Activated CD8-positive, alpha-beta T cell treated with anti-CD3 and anti-CD28 coated beads, Interleukin-2, amount 10 ng/mL, durations not matched to agents 7 days and 5 days (primary cell): ENCODE measurements around the gene MAPK14. TPM values are rescaled to one million over a fixed set of nuclear protein-coding genes. Genes with fewer than 3 reads are reported as not detected.

Source experiments
- ATAC-seq: fragments of 150-1000 bp; cut with Tn5 transposase; one replicate; pipeline ENCODE4 v1.10.0; 2021; ENCODE audit warnings: moderate library complexity
- CTCF ChIA-PET: fragments of 350-600 bp; sonication (Branson Sonifier 250); formaldehyde crosslinking; loops from one replicate; lab custom pipeline; 2021; ENCODE audit warnings: antibody characterized with exemption; lab: Charles Lee
- POLR2A ChIA-PET: fragments of 350-600 bp; sonication (Branson Sonifier 250); formaldehyde crosslinking; loops from one replicate; lab custom pipeline; 2021; ENCODE audit warnings: antibody characterized with exemption; lab: Charles Lee
- DNase-seq: peaks from one replicate; pipeline ENCODE4 v3.0.0-alpha.2; 2020
- H3K27ac Mint-ChIP-seq: one replicate; pipeline ENCODE4 v1.8.0; 2021; ENCODE audit warnings: mild to moderate bottlenecking, mixed read lengths
- H3K27me3 Mint-ChIP-seq: one replicate; pipeline ENCODE4 v1.8.0; 2021; ENCODE audit warnings: low read depth, mixed read lengths
- H3K36me3 Mint-ChIP-seq: one replicate; pipeline ENCODE4 v1.8.0; 2021; ENCODE audit warnings: low read depth, mixed read lengths
- H3K4me1 Mint-ChIP-seq: one replicate; pipeline ENCODE4 v1.8.0; 2021; ENCODE audit warnings: low read depth, mixed read lengths
- H3K4me3 Mint-ChIP-seq: one replicate; pipeline ENCODE4 v1.8.0; 2021; ENCODE audit warnings: mild to moderate bottlenecking, mixed read lengths
- H3K9me3 Mint-ChIP-seq: one replicate; pipeline ENCODE4 v1.8.0; 2022; ENCODE audit warnings: mixed read lengths; ENCODE audit not compliant: insufficient read depth
- total RNA-seq, 2 experiments: library from RNA; stranded (reverse); gene quantifications; one replicate each; pipeline ENCODE4 v1.2.3, GENCODE V29; 2021

The MAPK14 gene
- total RNA-seq, 2 experiments from 2014 or later, result 59.3 to 59.5 TPM

DNA sequence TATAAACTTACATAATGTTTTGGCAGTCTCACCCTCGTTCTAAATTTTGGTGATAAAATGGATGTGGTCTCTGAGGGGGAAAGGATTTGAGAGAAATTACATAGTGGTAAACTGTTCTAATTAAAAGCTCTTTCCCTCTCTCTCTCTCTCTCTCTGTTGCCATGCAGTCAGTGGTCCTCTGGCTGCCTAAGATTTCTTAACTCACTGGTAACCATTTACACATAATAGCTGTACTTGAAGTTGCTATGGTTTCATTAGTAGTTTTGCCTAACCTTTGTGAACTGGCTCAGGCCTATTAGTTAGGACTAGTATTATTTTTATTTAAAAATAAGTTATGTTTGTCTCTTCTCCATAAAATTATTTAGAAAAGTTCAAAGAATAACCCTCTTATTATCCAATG lies 42.0 kb downstream of the MAPK14 start:
- ChIA-PET POLR2A (no interaction called here), CTCF (interaction anchor here (1.6 kb wide), 1 partner anchor 25 kb away, joined by 3 read pairs; no protein-coding TSS in a partner anchor)
- peaks cover 12% of the 10 kb centered on the region for H3K36me3 Mint-ChIP-seq
- no peak for DNase-seq
- no peak overlapping the region for H3K4me3 Mint-ChIP-seq
- H3K4me1 Mint-ChIP-seq, result peaks cover 4% of the 10 kb centered on the region
- H3K27ac Mint-ChIP-seq, result no peak overlapping the region
- H3K9me3 Mint-ChIP-seq, result no peaks in the 10 kb centered on the region
- no peaks in the 10 kb centered on the region for H3K27me3 Mint-ChIP-seq
- ATAC-seq, result no peak

DNA sequence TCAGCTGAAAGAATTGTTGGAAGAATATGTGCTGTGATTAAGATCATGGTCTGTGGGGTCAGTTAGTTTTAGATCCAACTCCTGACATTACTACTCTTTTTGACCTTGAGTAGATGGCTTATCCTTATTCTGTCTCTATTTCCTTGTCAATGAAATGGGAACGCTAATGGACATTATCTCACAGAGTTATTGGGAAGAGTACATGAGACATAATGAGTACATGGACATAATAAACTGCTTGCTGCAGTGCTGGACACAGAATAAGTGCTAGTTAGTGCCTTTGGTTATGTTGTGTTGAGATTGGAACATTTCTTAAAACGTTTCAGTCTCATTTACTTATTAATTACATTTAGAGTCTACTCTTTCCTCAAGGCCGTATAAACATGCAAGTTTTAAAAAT lies 42.6 kb downstream of the MAPK14 start:
- Mint-ChIP-seq H3K36me3 (peaks cover 8% of the 10 kb centered on the region), H3K4me1 (peaks cover 3% of the 10 kb centered on the region), H3K27ac (no peak overlapping the region), H3K27me3 (no peaks in the 10 kb centered on the region), H3K9me3 (no peaks in the 10 kb centered on the region), H3K4me3 (no peak overlapping the region)
- CTCF ChIA-PET, result interaction anchor here (1.5 to 1.6 kb wide), 2 partner anchors 21 to 24 kb away, joined by 3 read pairs; no protein-coding TSS in a partner anchor
- ATAC-seq, result no peak
- POLR2A ChIA-PET, result no interaction called here
- DNase-seq, result no peak

GRCh38 chr6:36071281-36071680 lies 43.7 kb downstream of the MAPK14 start:
- ATAC-seq (no peak), DNase-seq (no peak)
- Mint-ChIP-seq H3K27me3 (no peaks in the 10 kb centered on the region), H3K4me1 (peaks cover 1% of the 10 kb centered on the region), H3K9me3 (no peaks in the 10 kb centered on the region), H3K36me3 (peaks cover 15% of the 10 kb centered on the region), H3K4me3 (no peak overlapping the region), H3K27ac (no peak overlapping the region)
- CTCF ChIA-PET, result interaction anchor here (0.6 to 1.5 kb wide), 2 partner anchors 16 to 22 kb away, joined by 3 read pairs; no protein-coding TSS in a partner anchor
- POLR2A ChIA-PET, result no interaction called here

- H3K4me3 Mint-ChIP-seq, result no peak overlapping the region
- no peak overlapping the region for H3K27ac Mint-ChIP-seq
- no peaks in the 10 kb centered on the region for H3K27me3 Mint-ChIP-seq
- DNase-seq (no peak), ATAC-seq (no peak)
- no peaks in the 10 kb centered on the region for H3K4me1 Mint-ChIP-seq
- H3K36me3 Mint-ChIP-seq, result peaks cover 19% of the 10 kb centered on the region
- POLR2A ChIA-PET, result no interaction called here
- CTCF ChIA-PET, result interaction anchor here (0.6 kb wide), 1 partner anchor 17 kb away, joined by 3 read pairs; no protein-coding TSS in a partner anchor
- H3K9me3 Mint-ChIP-seq, result no peaks in the 10 kb centered on the region
Observed at GRCh38 chr6:36071714-36072113, 44.1 kb downstream of the MAPK14 start.

- CTCF ChIA-PET, result interaction anchor here (1.7 to 1.8 kb wide), 3 partner anchors 11 to 44 kb away, joined by 3 to 18 read pairs (median 6); partner anchors contain the start of gene MAPK14
Observed at GRCh38 chr6:36072681-36073080, 45.1 kb downstream of the MAPK14 start.

DNA sequence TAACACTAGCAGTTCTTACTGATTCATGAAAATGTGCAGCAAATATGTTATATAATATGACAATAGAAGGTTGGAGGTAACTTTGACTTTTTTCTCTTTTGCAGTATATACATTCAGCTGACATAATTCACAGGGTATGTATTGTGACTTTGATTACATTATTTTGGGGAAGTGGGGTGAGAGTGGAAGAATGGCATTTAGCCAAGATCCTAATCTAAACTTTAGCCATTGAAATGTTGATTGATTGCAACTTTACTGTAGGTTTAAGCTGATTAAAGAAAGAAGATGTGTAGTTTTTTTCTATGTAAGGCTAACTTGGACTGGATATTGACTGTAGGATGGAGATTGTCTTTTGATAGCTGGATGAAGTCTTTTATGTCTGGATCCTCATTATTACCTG lies 46.0 kb downstream of the MAPK14 start:
- peaks cover 20% of the 10 kb centered on the region for H3K36me3 Mint-ChIP-seq
- ChIA-PET CTCF (interaction anchor here (1.0 to 1.8 kb wide), 6 partner anchors 10 to 45 kb away, joined by 3 to 18 read pairs (median 4); partner anchors contain the start of gene MAPK14), POLR2A (no interaction called here)
- no peaks in the 10 kb centered on the region for H3K27me3 Mint-ChIP-seq
- no peaks in the 10 kb centered on the region for H3K4me1 Mint-ChIP-seq
- no peak overlapping the region for H3K27ac Mint-ChIP-seq
- no peak overlapping the region for H3K4me3 Mint-ChIP-seq
- no peak for DNase-seq
- no peak for ATAC-seq
- H3K9me3 Mint-ChIP-seq, result no peaks in the 10 kb centered on the region

More at GRCh38 chr6:36072681-36073080, 45.1 kb downstream of the MAPK14 start:
- DNase-seq (no peak), ATAC-seq (no peak)
- POLR2A ChIA-PET, result interaction anchor here (0.5 kb wide), 1 partner anchor 246 kb away, joined by 3 read pairs; no protein-coding TSS in a partner anchor
- Mint-ChIP-seq H3K27me3 (no peaks in the 10 kb centered on the region), H3K4me3 (no peak overlapping the region), H3K4me1 (no peaks in the 10 kb centered on the region), H3K27ac (no peak overlapping the region), H3K9me3 (no peaks in the 10 kb centered on the region), H3K36me3 (peaks cover 20% of the 10 kb centered on the region)

DNA sequence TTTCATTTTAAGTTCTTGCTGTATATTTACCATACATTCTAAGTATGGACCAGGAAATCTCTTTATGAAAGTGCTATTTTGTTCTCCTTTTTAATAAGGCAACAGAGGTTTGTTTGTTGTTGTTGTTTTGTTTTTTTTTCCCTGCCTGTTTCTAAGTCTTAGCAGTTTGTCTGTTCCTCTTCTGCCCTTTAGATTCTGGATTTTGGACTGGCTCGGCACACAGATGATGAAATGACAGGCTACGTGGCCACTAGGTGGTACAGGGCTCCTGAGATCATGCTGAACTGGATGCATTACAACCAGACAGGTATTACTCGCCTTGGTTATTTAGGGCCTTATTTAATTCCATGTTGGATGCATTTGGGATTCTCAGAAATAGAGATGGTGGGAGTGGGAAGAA lies 48.0 kb downstream of the MAPK14 start:
- no peak overlapping the region for H3K4me3 Mint-ChIP-seq
- H3K4me1 Mint-ChIP-seq, result no peaks in the 10 kb centered on the region
- peaks cover 6% of the 10 kb centered on the region for H3K9me3 Mint-ChIP-seq
- H3K36me3 Mint-ChIP-seq, result peaks cover 38% of the 10 kb centered on the region
- ATAC-seq (no peak), DNase-seq (no peak)
- H3K27ac Mint-ChIP-seq, result no peak overlapping the region
- POLR2A ChIA-PET, result no interaction called here
- CTCF ChIA-PET, result interaction anchor here (1.7 kb wide), 1 partner anchor 19 kb away, joined by 6 read pairs; no protein-coding TSS in a partner anchor
- H3K27me3 Mint-ChIP-seq, result no peaks in the 10 kb centered on the region

GRCh38 chr6:36076178-36077063 lies 48.8 kb downstream of the MAPK14 start:
- Mint-ChIP-seq H3K36me3 (peaks cover 45% of the 10 kb centered on the region), H3K27me3 (no peaks in the 10 kb centered on the region), H3K27ac (no peak overlapping the region), H3K4me1 (no peaks in the 10 kb centered on the region), H3K9me3 (peaks cover 13% of the 10 kb centered on the region), H3K4me3 (no peak overlapping the region)
- DNase-seq, result no peak
- ATAC-seq, result no peak
- ChIA-PET POLR2A (no interaction called here), CTCF (interaction anchor here (1.2 to 1.8 kb wide), 4 partner anchors 18 to 51 kb away, joined by 3 to 6 read pairs (median 5); partner anchors contain the start of gene MAPK14)

DNA sequence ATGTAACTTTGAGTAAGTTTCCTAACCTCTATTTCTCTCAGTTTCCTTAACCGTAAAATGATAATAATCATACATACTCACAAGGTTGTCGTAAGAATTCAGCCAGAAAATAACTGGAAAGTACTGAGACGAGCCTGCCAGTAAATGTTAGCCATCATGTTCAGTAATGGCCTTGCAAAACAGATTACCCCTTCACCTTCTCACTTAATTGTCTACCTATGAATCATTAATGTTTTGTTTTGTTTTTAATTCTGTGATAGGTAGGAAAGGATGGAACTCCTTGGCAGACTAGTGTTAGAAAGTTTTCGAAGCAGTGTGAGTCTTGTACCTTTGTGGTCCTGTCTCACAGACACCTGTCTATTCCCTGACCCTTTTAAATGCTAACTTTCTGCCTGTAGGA lies 50.6 kb downstream of the MAPK14 start:
- ChIA-PET POLR2A (no interaction called here), CTCF (interaction anchor here (0.8 to 2.1 kb wide), 4 partner anchors 16 to 224 kb away, joined by 3 to 17 read pairs (median 5); partner anchors contain the start of gene MAPK14)
- Mint-ChIP-seq H3K4me3 (no peak overlapping the region), H3K4me1 (no peaks in the 10 kb centered on the region), H3K27me3 (no peaks in the 10 kb centered on the region), H3K27ac (no peak overlapping the region), H3K9me3 (peaks cover 15% of the 10 kb centered on the region), H3K36me3 (peaks cover 61% of the 10 kb centered on the region)
- no peak for DNase-seq
- ATAC-seq, result no peak

- peaks cover 70% of the 10 kb centered on the region for H3K36me3 Mint-ChIP-seq
- DNase-seq (no peak), ATAC-seq (no peak)
- H3K27ac Mint-ChIP-seq, result no peak overlapping the region
- H3K9me3 Mint-ChIP-seq, result peaks cover 20% of the 10 kb centered on the region
- ChIA-PET CTCF (interaction anchor here (0.8 kb wide), 1 partner anchor 15 kb away, joined by 3 read pairs; no protein-coding TSS in a partner anchor), POLR2A (interaction anchor here (0.7 kb wide), 1 partner anchor 267 kb away, joined by 3 read pairs; no protein-coding TSS in a partner anchor)
- no peak overlapping the region for H3K4me3 Mint-ChIP-seq
- H3K27me3 Mint-ChIP-seq, result no peaks in the 10 kb centered on the region
- H3K4me1 Mint-ChIP-seq, result no peaks in the 10 kb centered on the region
Observed at GRCh38 chr6:36079601-36080000, 52.0 kb downstream of the MAPK14 start.

GRCh38 chr6:36082318-36082717 lies 54.7 kb downstream of the MAPK14 start:
- H3K4me3 Mint-ChIP-seq, result no peak overlapping the region
- no peak for ATAC-seq
- H3K27me3 Mint-ChIP-seq, result no peaks in the 10 kb centered on the region
- H3K36me3 Mint-ChIP-seq, result peaks cover 77% of the 10 kb centered on the region
- ChIA-PET CTCF (interaction anchor here (0.8 to 1.6 kb wide), 2 partner anchors 12 to 15 kb away, joined by 4 to 5 read pairs; no protein-coding TSS in a partner anchor), POLR2A (no interaction called here)
- no peaks in the 10 kb centered on the region for H3K4me1 Mint-ChIP-seq
- DNase-seq, result no peak
- H3K27ac Mint-ChIP-seq, result no peak overlapping the region
- peaks cover 21% of the 10 kb centered on the region for H3K9me3 Mint-ChIP-seq
